ENCODE results near the gene OR2AE1. TPM values are rescaled to one million over a fixed set of nuclear protein-coding genes. Genes with fewer than 3 reads are reported as not detected.
A peak's percentile ranks its signal among the peaks of the same experiment; 100 is the strongest.

OR2AE1 gene
- total and polyA plus RNA-seq, 9 of the 15 experiments (the other 6 are each of a cell fraction or from before 2014, with no cell fraction given) = 0.27 TPM; not detected in 8

DNA sequence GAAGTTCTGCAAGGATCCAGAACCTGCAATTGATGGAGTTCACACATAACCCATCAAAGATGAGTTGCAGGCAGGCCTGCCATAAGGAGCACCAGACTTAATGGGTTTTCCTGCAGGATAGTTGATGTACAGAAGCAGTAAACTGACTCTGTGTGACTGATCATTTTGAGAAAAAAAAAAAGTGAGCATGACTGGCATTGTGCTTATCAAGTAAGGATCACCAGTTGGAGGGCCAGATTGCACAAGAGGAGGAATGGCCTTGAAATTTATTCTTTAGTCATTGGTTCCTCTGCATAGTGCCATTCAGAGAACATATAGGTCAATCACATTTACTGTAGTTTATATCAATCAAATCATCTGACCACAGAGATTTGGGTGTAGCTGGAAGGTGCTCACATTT, 45.2 kb downstream of the OR2AE1 start (continued):
- TF ChIP-seq ZBTB11 (CRISPR knock-in tag; IDR thresholded peaks at IDR 0.05) = no peak
- TF ChIP-seq ZFPM2 (CRISPR knock-in tag; IDR thresholded peaks at IDR 0.05) = no peak
- TF ChIP-seq ZNF133 (CRISPR knock-in tag; IDR thresholded peaks at IDR 0.05) = no peak
- TF ChIP-seq, protein P1, sequence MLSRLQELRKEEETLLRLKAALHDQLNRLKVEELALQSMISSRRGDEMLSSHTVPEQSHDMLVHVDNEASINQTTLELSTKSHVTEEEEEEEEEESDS (CRISPR knock-in tag; IDR thresholded peaks at IDR 0.05) = no peak
- no peak for TF ChIP-seq E2F8 (IDR thresholded peaks at IDR 0.05; ENCODE audit: low read depth, partially characterized antibody)
- TF ChIP-seq CREB5 (CRISPR knock-in tag; IDR thresholded peaks at IDR 0.05) = no peak
- no peak for TF ChIP-seq MCM5 (IDR thresholded peaks at IDR 0.05; ENCODE audit: low read depth)
- no peak for TF ChIP-seq ILF3 (IDR thresholded peaks at IDR 0.05; ENCODE audit: borderline replicate concordance)
- peak; percentile 45; the same call in 1 of the 2 replicates for TF ChIP-seq NCOA1 (IDR thresholded peaks at IDR 0.05; ENCODE audit: low read depth)
- TF ChIP-seq MAFF (IDR thresholded peaks at IDR 0.05; ENCODE audit: low read length) = peak; percentile 56; the same call in 1 of the 2 replicates
- TF ChIP-seq KDM1A (IDR thresholded peaks at IDR 0.05) = peak; percentile 53 to 72
- TF ChIP-seq RBM34 (IDR thresholded peaks at IDR 0.05; ENCODE audit: borderline replicate concordance, insufficient read depth, low read length) = no peak
- TF ChIP-seq ARNT (IDR thresholded peaks at IDR 0.05) = no peak
- TF ChIP-seq ZBTB2 (IDR thresholded peaks at IDR 0.05) = no peak; the same call in 1 of the 2 replicates
- TF ChIP-seq STAT5A (IDR thresholded peaks at IDR 0.05; ENCODE audit: borderline replicate concordance, low read length) = peak; percentile 39; the same call in 1 of the 2 replicates
- TF ChIP-seq KLF13 (tag; IDR thresholded peaks at IDR 0.05; ENCODE audit: borderline replicate concordance, low read depth) = no peak
- TF ChIP-seq GATAD2B (IDR thresholded peaks at IDR 0.05; ENCODE audit: borderline replicate concordance) = no peak
- TF ChIP-seq HNRNPL (IDR thresholded peaks at IDR 0.05; ENCODE audit: low read depth, low read length) = no peak
- TF ChIP-seq POU5F1 (IDR thresholded peaks at IDR 0.05; ENCODE audit: borderline replicate concordance, low read depth, low read length, partially characterized antibody) = no peak
- no peak for TF ChIP-seq ZNF324 (CRISPR knock-in tag; IDR thresholded peaks at IDR 0.05)
- TF ChIP-seq PTRF (tag; IDR thresholded peaks at IDR 0.05) = no peak

All from K562 (cell line).